ENCODE results near the gene MUC3A.

DNA sequence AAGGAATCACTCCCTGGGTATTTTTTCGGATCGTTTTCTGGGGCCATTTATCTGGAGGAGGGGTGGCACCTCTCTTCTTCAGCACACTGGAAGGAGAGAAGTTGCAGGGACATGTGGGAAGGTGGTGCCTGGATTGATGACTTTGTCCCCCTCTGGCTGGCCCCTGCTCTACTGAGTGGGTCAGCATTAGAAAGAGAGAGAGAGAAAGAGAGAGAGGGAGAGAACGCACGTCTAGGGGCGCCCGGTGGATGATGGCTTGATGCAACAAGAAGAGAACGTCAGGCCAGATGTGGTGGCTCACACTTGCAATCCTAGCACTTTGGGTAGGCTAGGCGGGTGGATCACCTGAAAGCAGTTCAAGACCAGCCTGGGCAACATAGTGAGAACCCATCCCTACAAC lies 14.5 kb downstream of the MUC3A start:
- TF ChIP-seq, protein P1, sequence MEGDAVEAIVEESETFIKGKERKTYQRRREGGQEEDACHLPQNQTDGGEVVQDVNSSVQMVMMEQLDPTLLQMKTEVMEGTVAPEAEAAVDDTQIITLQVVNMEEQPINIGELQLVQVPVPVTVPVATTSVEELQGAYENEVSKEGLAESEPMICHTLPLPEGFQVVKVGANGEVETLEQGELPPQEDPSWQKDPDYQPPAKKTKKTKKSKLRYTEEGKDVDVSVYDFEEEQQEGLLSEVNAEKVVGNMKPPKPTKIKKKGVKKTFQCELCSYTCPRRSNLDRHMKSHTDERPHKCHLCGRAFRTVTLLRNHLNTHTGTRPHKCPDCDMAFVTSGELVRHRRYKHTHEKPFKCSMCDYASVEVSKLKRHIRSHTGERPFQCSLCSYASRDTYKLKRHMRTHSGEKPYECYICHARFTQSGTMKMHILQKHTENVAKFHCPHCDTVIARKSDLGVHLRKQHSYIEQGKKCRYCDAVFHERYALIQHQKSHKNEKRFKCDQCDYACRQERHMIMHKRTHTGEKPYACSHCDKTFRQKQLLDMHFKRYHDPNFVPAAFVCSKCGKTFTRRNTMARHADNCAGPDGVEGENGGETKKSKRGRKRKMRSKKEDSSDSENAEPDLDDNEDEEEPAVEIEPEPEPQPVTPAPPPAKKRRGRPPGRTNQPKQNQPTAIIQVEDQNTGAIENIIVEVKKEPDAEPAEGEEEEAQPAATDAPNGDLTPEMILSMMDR (IDR thresholded peaks at IDR 0.05; ENCODE audit: low read depth, low read length, missing input control), result no peak
- TF ChIP-seq, protein P2, sequence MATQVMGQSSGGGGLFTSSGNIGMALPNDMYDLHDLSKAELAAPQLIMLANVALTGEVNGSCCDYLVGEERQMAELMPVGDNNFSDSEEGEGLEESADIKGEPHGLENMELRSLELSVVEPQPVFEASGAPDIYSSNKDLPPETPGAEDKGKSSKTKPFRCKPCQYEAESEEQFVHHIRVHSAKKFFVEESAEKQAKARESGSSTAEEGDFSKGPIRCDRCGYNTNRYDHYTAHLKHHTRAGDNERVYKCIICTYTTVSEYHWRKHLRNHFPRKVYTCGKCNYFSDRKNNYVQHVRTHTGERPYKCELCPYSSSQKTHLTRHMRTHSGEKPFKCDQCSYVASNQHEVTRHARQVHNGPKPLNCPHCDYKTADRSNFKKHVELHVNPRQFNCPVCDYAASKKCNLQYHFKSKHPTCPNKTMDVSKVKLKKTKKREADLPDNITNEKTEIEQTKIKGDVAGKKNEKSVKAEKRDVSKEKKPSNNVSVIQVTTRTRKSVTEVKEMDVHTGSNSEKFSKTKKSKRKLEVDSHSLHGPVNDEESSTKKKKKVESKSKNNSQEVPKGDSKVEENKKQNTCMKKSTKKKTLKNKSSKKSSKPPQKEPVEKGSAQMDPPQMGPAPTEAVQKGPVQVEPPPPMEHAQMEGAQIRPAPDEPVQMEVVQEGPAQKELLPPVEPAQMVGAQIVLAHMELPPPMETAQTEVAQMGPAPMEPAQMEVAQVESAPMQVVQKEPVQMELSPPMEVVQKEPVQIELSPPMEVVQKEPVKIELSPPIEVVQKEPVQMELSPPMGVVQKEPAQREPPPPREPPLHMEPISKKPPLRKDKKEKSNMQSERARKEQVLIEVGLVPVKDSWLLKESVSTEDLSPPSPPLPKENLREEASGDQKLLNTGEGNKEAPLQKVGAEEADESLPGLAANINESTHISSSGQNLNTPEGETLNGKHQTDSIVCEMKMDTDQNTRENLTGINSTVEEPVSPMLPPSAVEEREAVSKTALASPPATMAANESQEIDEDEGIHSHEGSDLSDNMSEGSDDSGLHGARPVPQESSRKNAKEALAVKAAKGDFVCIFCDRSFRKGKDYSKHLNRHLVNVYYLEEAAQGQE (IDR thresholded peaks at IDR 0.05), result no peak
